Tibial artery (tissue), 4 donors: Measurements from ENCODE around the gene TKFC.

Source experiments
- DNase-seq, 2 donors: peaks; one replicate each; pipeline ENCODE4 v3.0.0-alpha.2; 2019
- H3K27ac ChIP-seq, 2 donors: fragments of 200-600 bp; sonication (generic) in 1 of 2; 1 replicate in 1 of 2; 2 replicates in 1 of 2; pipeline ENCODE4 v1.5.1; 2018 to 2019; ENCODE audit warnings: mild to moderate bottlenecking in 1 of 2
- H3K27me3 ChIP-seq, 2 donors: fragments of 200-600 bp; sonication (generic) in 1 of 2; one replicate each; pipeline versions ENCODE4 v1.5.1 to v1.6.0; 2016 to 2019
- H3K36me3 ChIP-seq, 3 donors: fragments of 200-600 bp; sonication (generic) in 2 of 3; one replicate each; pipeline ENCODE4 v1.5.1; 2016 to 2019; ENCODE audit warnings: mild to moderate bottlenecking in 2 of 3
- H3K4me1 ChIP-seq, 4 donors: fragments of 200-600 bp; sonication (generic) in 2 of 4; 1 replicate in 3 of 4; 2 replicates in 1 of 4; pipeline ENCODE4 v1.5.1; 2016 to 2019
- H3K4me3 ChIP-seq, 2 donors: fragments of 200-600 bp; sonication (generic) in 1 of 2; 1 replicate in 1 of 2; 2 replicates in 1 of 2; pipeline ENCODE4 v1.5.1; 2018 to 2019; ENCODE audit warnings: mild to moderate bottlenecking in 2 of 2
- H3K9me3 ChIP-seq, 3 donors: fragments of 200-600 bp; sonication (generic) in 1 of 3; one replicate each; pipeline ENCODE4 v1.5.1; 2016 to 2019
- CTCF ChIP-seq, 2 experiments: fragments of 200-600 bp in 1 of 2; fragments of 450-650 bp in 1 of 2; IDR thresholded peaks; one replicate each; pipeline ENCODE4 v1.5.1; 2017 to 2019; ENCODE audit warnings: antibody characterized with exemption in 2 of 2, mild to moderate bottlenecking in 1 of 2, moderate library complexity in 1 of 2
- intact Hi-C: fragments of 100-400 bp; cut with DNase I; formaldehyde crosslinking; loops from one replicate; pipeline ENCODE4 v1.15.0; 2023; ENCODE audit warnings: low total_unique reads

TKFC gene

DNA sequence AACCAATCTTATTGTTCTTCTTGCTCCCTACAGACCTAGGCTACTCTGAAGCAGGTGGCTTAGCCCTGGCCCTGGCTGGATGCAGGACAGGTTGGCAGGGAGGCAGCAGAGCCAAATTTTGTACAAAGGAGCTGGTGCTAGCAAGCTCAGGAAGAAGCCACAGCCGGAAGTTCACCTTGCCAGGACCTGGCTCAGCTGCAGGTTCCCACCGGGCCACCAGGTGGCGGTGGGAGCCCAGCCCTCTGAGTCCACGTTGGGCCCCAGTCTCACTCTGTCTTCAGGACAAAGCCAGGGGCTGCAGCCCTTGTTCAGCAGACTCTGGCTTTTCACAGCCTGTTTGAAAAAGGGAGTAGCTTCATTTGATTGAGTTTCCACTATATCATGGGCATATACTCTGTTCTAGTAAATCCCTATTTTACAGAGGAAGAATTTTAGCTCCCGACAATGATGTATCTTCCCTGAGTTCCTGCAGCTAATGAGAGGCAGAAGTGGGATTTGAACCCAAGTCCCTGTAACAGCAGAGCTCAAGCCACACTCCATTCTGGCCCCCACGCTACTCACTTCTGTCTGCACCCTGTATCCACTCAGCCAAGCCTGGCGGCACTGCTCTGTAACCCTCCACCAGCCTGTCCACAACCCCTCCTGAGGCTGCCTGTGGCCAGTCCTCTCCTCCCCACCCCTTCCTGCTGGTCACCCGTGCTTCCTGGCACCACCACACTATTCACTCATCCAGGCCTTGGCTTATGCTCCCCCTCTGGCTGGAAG lies 3.3 kb downstream of the TKFC start:
- Histone ChIP-seq H3K36me3 (peaks cover 0 to 29% (median 0%) of the 10 kb centered on the region in 3 donors), H3K4me3 (no peak overlapping the region), H3K9me3 (no peaks in the 10 kb centered on the region), H3K27ac (peak overlapping the region in 1 of 2 donors; percentile 54), H3K27me3 (no peaks in the 10 kb centered on the region), H3K4me1 (peaks cover 0 to 31% (median 14%) of the 10 kb centered on the region in 4 donors)
- TF ChIP-seq CTCF (IDR thresholded peaks at IDR 0.05), result peak; percentile 98 to 99
- peak; percentile 60 to 86 for DNase-seq
- intact Hi-C loops, result no loop called here

DNA sequence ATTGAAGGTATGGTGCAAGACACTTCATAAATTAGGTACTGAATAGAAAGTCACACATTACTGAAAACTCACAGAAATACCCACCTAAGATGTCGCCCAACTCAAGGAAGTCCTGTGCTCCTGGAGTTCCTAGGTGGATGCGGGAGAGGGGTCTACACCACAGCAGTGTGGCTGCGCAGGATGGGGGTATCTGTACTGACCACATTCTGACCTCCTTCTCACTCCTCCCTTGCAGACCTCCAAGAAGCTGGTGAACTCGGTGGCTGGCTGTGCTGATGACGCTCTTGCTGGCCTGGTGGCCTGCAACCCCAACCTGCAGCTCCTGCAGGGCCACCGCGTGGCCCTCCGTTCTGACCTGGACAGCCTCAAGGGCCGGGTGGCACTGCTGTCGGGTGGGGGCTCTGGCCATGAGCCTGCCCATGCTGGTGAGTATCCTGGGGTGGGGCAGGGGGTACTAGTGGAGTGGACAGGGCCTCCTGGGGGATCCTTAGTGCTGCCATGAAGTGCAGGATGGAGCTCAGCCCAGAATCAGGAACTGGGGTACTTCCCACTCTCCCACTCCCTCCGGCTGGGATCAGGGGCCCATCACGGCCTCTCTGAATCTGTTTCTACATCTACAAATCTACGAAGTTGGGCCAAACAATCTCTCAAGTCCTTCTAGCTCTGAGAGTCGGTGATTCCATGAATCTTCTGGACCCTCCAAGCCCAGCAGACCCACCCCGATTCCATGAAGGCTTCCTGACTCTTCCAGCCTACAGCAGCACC lies 4.9 kb downstream of the TKFC start:
- intact Hi-C loops, result loop anchor here (1.0 kb wide), 1 partner anchor 49 kb away; no protein-coding TSS in a partner anchor
- no peak overlapping the region for H3K27ac ChIP-seq

GRCh38 chr11:61338783-61339489 lies 5.9 kb downstream of the TKFC start:
- Histone ChIP-seq H3K9me3 (no peaks in the 10 kb centered on the region), H3K27ac (no peak overlapping the region), H3K36me3 (peaks cover 0 to 55% (median 6%) of the 10 kb centered on the region in 3 donors), H3K4me1 (peaks cover 0 to 16% (median 1%) of the 10 kb centered on the region in 4 donors), H3K4me3 (no peak overlapping the region), H3K27me3 (no peaks in the 10 kb centered on the region)
- no peak for TF ChIP-seq CTCF (IDR thresholded peaks at IDR 0.05)
- no peak for DNase-seq
- intact Hi-C loops, result loop anchor here (1.0 kb wide), 1 partner anchor 48 kb away; no protein-coding TSS in a partner anchor

More for the DNA sequence above, 4.9 kb downstream of the TKFC start:
- peaks cover 0 to 44% (median 6%) of the 10 kb centered on the region in 3 donors for H3K36me3 ChIP-seq
- no peak overlapping the region for H3K4me3 ChIP-seq
- no peaks in the 10 kb centered on the region for H3K9me3 ChIP-seq
- no peak for DNase-seq
- no peaks in the 10 kb centered on the region for H3K27me3 ChIP-seq
- H3K4me1 ChIP-seq, result peaks cover 0 to 21% (median 6%) of the 10 kb centered on the region in 4 donors
- no peak for TF ChIP-seq CTCF (IDR thresholded peaks at IDR 0.05)

DNA sequence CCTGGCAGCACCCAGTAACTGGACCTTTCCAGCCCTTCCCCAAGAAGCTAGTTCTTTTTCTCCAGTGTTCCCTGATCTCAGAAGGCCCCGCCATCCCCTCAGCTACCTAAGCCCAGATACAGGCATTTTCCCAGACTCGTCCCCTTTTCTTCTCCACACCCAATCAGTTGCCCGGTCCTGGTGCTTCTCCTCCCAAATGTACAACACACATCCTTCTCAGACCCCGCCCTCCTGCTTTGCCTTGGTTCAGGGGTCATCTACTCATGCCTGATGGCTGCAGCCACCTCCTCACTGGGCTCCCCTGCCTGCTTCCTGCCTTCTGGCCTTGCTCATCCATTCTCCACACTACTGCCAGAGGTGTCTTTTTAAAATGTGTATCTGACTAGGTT lies 6.5 kb downstream of the TKFC start:
- no peak for TF ChIP-seq CTCF (IDR thresholded peaks at IDR 0.05)
- intact Hi-C loops, result no loop called here
- Histone ChIP-seq H3K27me3 (no peaks in the 10 kb centered on the region), H3K27ac (no peak overlapping the region), H3K36me3 (peaks cover 0 to 57% (median 6%) of the 10 kb centered on the region in 3 donors), H3K4me1 (peaks cover 0 to 14% (median 1%) of the 10 kb centered on the region in 4 donors), H3K9me3 (no peaks in the 10 kb centered on the region), H3K4me3 (no peak overlapping the region)
- no peak for DNase-seq

- H3K36me3 ChIP-seq, result peaks cover 0 to 65% (median 6%) of the 10 kb centered on the region in 3 donors
- no peak for TF ChIP-seq CTCF (IDR thresholded peaks at IDR 0.05)
- no peak for DNase-seq
- intact Hi-C loops, result no loop called here
- H3K4me3 ChIP-seq, result no peak overlapping the region
- H3K27ac ChIP-seq, result no peak overlapping the region
- peaks cover 0 to 8% (median under 1%) of the 10 kb centered on the region in 4 donors for H3K4me1 ChIP-seq
- no peaks in the 10 kb centered on the region for H3K9me3 ChIP-seq
- no peaks in the 10 kb centered on the region for H3K27me3 ChIP-seq
Measured at GRCh38 chr11:61340979-61341378, 8.0 kb downstream of the TKFC start.
